HG03175 (cell line): ENCODE data around the gene ACBD5.
A peak's percentile ranks its signal among the peaks of the same experiment; 100 is the strongest.
"Not testable (repeated sequence)": the region's sequence is repeated elsewhere in the genome, so short reads cannot be mapped to it uniquely, and the experiment has no call there.

Experiments used
- ATAC-seq: cut with Tn5 transposase; IDR thresholded peaks from one replicate; pipeline ENCODE4 v1.9.1; 2021; ENCODE audit warnings: mild to moderate bottlenecking, moderate library complexity; ENCODE audit not compliant: unreplicated experiment

Gene ACBD5

DNA sequence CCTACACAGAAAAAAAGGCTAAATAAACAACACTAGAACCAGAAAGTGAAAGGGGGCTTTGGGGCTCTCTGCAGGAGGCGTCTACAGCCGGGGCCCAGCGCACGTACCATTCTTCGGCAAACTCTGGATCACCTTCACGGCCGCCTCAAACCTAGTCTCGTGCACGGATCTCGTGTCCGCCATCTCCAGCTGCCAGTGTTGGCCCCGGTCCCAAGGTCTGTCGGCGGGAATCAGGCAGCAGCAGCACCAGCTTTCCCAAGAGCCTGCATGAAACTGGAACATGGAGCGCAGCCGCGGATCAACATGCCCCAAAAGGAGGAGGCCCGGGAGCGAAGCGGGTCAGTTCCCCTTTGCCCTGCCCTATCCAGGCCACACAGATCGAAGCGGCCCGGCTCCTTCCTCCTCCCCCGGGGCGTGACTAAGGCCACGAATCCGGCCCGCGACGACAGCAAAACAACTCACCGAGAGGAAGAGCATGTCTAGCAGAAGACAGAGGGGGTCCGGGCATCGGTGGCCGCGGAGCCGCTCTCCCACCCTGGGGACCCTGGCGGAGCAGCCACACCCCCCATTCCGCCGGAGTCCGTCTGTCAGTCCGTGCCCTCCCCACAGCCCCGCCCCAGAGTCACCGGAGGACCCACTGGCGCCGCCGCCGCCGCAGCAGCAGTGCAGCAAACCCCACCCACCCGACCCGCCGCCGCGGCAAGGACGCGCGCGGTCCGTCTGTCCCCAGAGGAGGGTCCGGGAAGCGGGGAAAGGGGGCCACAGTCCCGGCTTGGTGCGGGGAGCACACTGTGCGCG is at the start of gene ACBD5:
ACBD5 (minus strand) TSS at position 586 of the 798 bp plus-strand sequence; CDS start at position 477, 109 bp downstream.
- ATAC-seq: peak; percentile 50

GRCh38 chr10:27285093-27285492 is 44.5 kb upstream of the ACBD5 start:
- no peak for ATAC-seq

GRCh38 chr10:27276581-27276980 is 36.0 kb upstream of the ACBD5 start:
- ATAC-seq: no peak

DNA sequence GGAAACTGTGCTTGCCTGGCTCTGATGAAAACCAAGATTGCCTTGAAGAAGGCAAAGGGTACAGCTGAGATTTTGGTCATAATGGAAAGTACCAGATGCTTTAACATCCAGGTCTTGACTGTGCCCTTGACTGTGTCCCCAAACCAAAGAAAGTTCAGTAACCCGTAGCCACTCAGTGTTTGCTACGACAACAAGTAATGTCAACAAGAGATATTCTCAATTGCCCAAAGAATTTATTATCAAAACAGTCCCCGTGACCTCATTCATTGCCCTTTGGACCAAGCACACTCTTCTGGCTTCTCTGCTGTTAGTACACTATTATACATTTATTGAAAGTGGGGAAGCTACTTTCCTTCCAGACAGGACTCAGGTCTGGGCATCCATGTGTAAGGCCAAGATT is 25.4 kb upstream of the ACBD5 start:
- not testable (repeated sequence) for ATAC-seq

GRCh38 chr10:27262788-27263187 is 22.2 kb upstream of the ACBD5 start:
- not testable (repeated sequence) for ATAC-seq

DNA sequence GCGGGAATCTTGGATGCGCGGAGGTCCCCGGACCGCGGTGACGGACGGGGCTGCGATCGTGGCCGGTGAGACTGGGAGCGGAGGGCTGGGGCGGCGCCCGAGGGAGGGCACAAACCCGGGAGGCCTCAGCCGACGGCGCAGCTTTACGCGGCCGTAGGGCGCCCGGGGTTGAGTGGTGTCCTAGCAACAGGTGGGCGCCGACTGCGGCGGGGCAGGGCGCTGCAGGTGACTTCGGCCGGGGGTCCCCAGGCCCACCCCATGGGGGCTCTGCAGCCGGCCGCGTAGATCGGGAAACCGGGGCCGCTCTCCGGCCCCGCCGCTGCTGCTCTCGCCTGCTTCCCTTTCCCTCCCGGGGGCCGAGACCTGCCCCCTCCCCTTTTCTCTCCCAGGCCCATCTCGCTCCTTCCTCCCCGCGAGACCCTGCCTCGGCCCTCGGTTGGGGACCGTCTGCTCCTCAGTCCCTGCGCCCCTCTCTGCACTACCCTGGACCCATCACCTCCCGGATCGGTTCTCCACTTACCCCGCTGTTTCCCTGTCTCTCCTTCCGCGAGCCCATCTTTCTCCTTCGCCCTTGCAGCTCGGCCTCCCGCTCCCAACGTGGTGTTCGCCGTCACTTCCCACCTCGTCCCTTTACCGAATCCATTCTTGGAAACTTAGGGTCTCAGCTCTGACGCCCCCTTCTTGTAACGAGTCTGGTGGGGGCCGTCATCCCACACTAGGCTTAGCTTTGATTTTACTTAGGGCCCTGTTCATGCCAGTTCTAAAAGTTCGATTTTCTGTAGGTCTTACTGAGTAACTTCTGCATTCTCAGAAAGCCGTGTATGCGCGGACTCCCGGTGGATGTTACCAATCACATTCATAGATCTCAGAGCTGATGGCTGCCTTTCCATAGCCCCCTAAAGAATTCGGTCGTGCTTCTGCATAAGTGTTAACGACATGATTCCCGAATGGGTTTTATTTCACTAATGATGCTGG is 18.5 kb upstream of the ACBD5 start:
- peak; percentile 68 for ATAC-seq

DNA sequence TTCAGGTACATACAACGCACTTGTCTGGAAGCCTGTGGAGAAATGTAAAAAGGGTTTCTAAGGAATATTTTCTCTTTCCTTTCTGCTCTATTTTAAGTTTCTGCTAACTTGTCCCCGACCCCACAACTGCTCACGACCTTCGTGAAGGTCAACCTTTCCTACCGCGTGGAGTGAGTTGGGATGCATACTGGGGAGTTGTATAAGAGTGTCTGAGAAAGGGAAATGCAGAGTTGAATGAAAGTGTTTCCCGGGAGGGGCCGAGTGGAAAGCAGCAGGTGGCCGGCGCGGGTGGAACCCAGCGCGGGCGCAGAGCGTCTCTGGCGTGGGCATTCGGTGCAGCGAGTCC is 17.9 kb upstream of the ACBD5 start:
- ATAC-seq: no peak

DNA sequence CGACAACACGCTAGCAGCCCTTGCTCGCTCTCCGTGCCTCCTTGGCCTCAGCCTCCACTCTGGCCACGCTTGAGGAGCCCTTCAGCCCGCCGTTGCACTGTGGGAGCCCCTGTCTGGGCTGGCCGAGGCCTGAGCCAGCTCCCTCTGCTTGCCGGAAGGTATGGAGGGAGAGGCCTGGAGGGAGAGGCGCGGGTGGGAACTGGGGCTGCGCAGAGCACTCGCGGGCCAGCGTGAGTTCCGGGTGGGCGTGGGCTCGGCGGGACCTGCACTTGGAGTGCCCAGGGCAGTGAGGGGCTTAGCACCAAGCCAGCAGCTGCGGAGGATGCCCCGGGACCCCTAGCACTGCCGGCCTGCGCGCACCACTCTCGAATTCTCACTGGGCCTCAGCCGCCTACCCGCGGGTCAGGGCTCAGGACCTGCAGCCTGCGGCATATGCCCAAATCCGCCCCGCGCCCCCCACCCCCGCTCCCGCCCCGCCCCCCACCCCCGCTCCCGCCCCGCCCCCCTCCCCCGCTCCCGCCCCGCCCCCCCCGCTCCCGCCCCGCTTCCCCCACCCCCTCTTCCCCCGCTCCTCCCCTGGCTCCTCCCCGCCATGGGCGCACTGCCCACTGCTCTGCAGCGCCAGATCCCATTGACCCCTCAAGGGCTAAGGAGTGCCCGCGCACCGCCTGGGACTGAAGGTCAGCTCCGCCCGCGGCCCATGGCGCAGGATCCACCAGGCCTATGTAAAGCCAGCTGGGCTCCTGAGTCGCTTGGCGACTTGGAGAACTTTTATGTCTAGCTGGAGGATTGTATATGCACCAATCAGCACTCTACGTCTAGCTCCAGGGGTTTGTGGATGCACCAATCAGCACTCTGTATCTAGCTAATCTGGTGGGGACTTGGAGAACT is 15.9 kb upstream of the ACBD5 start:
- ATAC-seq: no peak

DNA sequence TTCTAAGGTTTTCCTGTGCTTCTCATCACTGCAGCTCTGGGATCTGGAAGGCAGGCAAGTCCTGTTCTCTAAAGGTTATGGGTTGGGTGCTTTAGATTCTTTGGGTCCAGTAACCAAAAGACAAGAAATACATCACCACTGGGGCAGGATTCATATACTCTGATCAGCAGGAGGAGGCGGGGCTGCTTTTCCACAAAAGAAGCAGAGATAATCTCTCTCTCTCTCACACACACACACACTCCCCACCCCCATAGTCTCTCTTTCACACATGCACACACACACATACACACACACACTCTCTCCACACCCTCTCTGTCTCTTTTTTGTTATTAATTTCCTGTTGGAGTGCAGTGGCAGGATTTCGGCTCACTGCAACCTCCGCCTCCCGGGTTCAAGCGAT is 13.0 kb upstream of the ACBD5 start:
- ATAC-seq: no peak

DNA sequence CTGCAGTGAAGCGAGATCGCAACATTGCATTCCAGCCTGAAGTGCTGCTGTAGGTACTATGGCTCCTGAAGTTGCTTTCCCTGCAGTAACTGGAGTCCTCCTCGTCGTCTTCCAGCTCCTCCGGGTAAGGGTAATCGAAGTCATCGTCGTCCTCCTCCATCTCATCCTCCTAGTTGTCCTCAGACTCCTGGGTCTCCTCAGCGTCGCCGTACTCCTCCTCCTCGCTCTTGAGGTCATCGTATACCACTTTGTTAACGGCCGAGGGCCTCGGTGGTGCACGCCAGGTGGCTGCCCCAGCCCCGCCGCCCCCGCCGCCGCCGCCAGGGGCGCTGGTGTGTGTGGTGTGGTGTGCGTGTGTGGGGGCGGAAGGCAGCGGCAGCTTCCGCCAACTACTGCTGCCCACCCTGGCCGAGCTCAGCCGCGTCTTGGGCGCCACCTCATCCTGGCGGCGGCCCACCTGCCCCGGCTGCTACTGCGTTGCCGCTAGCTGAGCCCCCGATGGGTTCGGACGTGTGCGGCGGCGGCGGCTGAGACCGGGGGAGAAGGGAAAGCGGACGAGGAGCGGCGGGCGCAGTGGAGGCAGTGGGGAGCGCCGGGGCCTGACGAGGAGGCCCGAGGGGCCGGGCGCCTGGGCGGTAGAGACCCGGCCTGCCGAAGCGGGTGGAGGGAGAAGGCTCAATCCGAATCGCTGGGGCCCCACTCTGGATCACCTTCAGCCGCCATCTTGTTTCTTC is 11.8 kb upstream of the ACBD5 start:
- ATAC-seq: peak; percentile 100

DNA sequence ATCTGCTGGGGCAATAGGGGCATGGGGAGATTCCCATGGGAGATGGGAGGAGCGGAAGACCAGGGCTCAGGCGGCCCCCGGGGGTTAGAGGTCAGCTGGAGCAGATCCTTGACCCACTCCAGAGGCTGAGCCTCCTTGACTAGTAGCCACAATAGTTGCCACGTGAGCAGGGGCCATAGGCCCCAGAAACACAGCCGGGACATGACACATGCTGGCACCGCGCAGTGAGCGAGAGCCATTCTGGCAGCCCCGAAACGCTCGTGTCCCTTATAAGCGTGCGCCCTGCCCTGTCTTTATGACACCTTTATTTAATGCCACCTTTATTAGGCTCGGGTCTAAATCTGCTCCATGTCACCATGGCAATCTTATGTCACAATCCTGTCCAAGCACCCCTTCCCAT is 11.0 kb upstream of the ACBD5 start:
- ATAC-seq: no peak

DNA sequence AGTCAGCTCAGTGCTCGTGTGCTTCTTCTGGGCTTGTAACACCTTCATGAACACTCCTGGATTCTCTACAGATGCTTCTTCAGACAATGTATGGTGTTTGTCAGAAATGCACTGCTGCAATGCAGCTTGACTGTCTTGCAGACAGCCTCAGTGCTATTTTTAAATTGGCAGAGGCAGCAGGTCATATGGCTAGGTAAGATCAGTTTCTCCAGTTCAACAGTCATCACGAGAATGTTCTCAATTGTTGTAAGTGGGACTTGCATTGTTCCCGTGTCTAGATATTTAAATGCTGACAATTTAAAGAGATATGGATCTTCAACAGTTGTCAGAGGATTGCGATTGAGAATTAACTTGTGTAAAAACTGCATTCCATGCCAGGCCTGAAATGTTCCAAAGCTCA is 7.6 kb upstream of the ACBD5 start:
- ATAC-seq: no peak

DNA sequence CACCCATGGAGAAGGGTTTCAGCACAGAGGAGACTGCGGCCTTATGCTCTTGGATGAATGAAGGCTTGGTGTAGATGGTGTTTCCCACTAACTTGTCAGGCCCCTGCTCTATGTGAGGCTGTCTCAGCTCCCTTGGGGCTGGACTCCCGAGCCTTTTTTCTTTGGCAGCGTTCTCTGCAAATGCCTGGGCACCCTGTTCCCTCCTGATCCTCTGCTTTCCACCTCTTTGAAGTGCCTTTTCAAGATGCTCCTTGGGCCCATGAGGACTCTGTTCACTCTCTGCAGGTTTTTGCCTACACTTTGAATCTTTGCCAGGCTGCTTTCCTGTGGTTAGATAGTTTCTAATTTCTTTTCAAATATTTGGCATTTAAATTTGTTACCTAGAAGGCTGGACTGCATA is 6.8 kb upstream of the ACBD5 start:
- ATAC-seq: no peak

- no peak for ATAC-seq
These were observed 6.4 kb upstream of the ACBD5 start for GRCh38 chr10:27247006-27247405.

- ATAC-seq: no peak
These were observed 5.2 kb upstream of the ACBD5 start for GRCh38 chr10:27245836-27246235.

GRCh38 chr10:27244976-27245375 is 4.4 kb upstream of the ACBD5 start:
- ATAC-seq: no peak

DNA sequence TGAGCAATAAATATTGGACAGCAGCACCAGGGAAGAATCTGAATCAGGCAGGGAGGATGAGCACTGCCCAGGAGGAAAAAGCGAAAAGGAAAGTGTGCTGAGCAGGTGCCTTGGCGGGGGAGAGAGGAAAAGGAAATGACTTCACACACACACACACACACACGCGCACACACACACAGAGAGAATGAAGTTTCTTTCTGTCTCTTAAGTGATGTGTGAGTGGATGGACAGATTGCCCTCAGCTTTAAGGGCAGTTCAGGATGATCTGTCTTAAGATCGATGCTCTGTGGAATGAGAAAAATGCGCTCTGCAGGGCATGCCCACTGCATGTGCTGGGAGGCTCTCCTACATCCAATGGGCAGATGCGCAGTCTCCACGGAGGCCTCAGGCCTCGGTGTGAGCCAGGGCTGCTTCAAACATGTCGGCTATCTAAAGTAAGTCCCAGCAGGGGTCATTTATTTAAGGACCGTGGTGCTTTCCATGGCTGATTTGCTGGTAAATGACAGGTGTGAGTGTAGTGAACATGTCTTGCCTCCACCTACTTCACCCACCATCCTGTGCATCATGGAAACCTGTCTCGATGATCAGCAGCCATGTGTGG is 2.5 kb upstream of the ACBD5 start:
- peak; percentile 30 for ATAC-seq

- ATAC-seq: no peak
These were observed 1.9 kb upstream of the ACBD5 start for GRCh38 chr10:27242473-27242950.

GRCh38 chr10:27241652-27242472 is 1.3 kb upstream of the ACBD5 start:
- ATAC-seq: peak; percentile 68
